AG04450 (cell line): ENCODE results near the gene KIF26A. TPM values are rescaled to one million over a fixed set of nuclear protein-coding genes. Genes with fewer than 3 reads are reported as not detected.

Experiments used
- CTCF ChIA-PET: fragments of 300-600, 350-600 bp; formaldehyde crosslinking; extraction: SDS; loops from one replicate; lab custom pipeline; 2022; ENCODE audit warnings: antibody characterized with exemption, inconsistent platforms; lab: Charles Lee
- POLR2A ChIA-PET: fragments of 350-600 bp; formaldehyde crosslinking; extraction: SDS; loops from one replicate; lab custom pipeline; 2021; ENCODE audit warnings: antibody characterized with exemption, inconsistent platforms; lab: Yijun Ruan, JAX
- DNase-seq: peaks from one replicate; pipeline ENCODE4 v3.0.0-alpha.2; 2011; ENCODE audit warnings: low read depth, low spot score
- H3K27ac ChIP-seq: one replicate; pipeline ENCODE4 v1.5.1; 2012; ENCODE audit warnings: low read depth, low read length, control low read depth
- H3K27me3 ChIP-seq: one replicate; pipeline ENCODE4 v1.6.0; 2012; ENCODE audit warnings: low read length; ENCODE audit not compliant: control insufficient read depth, insufficient read depth
- H3K4me3 ChIP-seq: 2 replicates; pipeline ENCODE4 v1.5.1; 2011; ENCODE audit warnings: mild to moderate bottlenecking, low read depth, low read length, control low read depth
- H3K9me3 ChIP-seq: 2 replicates; pipeline ENCODE4 v1.5.1; 2012; ENCODE audit warnings: low read length; ENCODE audit not compliant: control insufficient read depth, insufficient read depth
- CTCF ChIP-seq: IDR thresholded peaks from 2 replicates; pipeline ENCODE4 v1.5.1; 2011; ENCODE audit warnings: low read depth, low read length, control low read depth, inconsistent platforms
- polyA plus RNA-seq: library from polyadenylated mRNA; depleted of rRNA; stranded (reverse); fragments of >200 nt; gene quantifications from 2 replicates; pipeline ENCODE4 v1.2.3, GENCODE V29; 2011

The KIF26A gene
- polyA plus RNA-seq, 1 experiment, result not detected

GRCh38 chr14:104218361-104219180, 80.2 kb downstream of the KIF26A start:
- ChIA-PET POLR2A (no interaction called here), CTCF (no interaction called here)
- DNase-seq, result no peak
- Histone ChIP-seq H3K4me3 (no peak overlapping the region), H3K27ac (no peak overlapping the region), H3K9me3 (peaks cover 92% of the 10 kb centered on the region), H3K27me3 (no peaks in the 10 kb centered on the region)
- no peak for TF ChIP-seq CTCF

GRCh38 chr14:104219731-104220214, 81.4 kb downstream of the KIF26A start:
- Histone ChIP-seq H3K27me3 (no peaks in the 10 kb centered on the region), H3K9me3 (peaks cover 93% of the 10 kb centered on the region), H3K4me3 (no peak overlapping the region), H3K27ac (no peak overlapping the region)
- ChIA-PET POLR2A (no interaction called here), CTCF (interaction anchor here (0.6 kb wide), 1 partner anchor 10 kb away, joined by 3 read pairs; no protein-coding TSS in a partner anchor)
- TF ChIP-seq CTCF, result no peak
- no peak for DNase-seq

- Histone ChIP-seq H3K27ac (no peak overlapping the region), H3K9me3 (peaks cover 93% of the 10 kb centered on the region), H3K4me3 (no peak overlapping the region), H3K27me3 (no peaks in the 10 kb centered on the region)
- ChIA-PET POLR2A (no interaction called here), CTCF (no interaction called here)
- DNase-seq, result no peak
- TF ChIP-seq CTCF, result no peak
Measured at GRCh38 chr14:104220215-104221070, 82.1 kb downstream of the KIF26A start.

- DNase-seq, result no peak
- ChIA-PET CTCF (no interaction called here), POLR2A (no interaction called here)
- no peak for TF ChIP-seq CTCF
- no peak overlapping the region for H3K4me3 ChIP-seq
- no peaks in the 10 kb centered on the region for H3K27me3 ChIP-seq
- peaks cover 93% of the 10 kb centered on the region for H3K9me3 ChIP-seq
- no peak overlapping the region for H3K27ac ChIP-seq
Measured at GRCh38 chr14:104221071-104221625, 82.8 kb downstream of the KIF26A start.
